Endothelial cell of umbilical vein (primary cell): ENCODE measurements around the gene COPS2. TPM values are rescaled to one million over a fixed set of nuclear protein-coding genes. Genes with fewer than 3 reads are reported as not detected.

Experiments used
- BruUV-seq: library from RNA; stranded (reverse); fragments of 400-500 nt; replicated peaks from 2 replicates; lab custom pipeline; 2021; lab: Mats Ljungman, UMichigan
- CTCF ChIA-PET: fragments of 300-600, 350-600 bp; sonication (Branson Sonifier 250); formaldehyde crosslinking; loops from one replicate; lab custom pipeline; 2021; ENCODE audit warnings: antibody characterized with exemption, inconsistent platforms; lab: Charles Lee
- POLR2A ChIA-PET: fragments of 300-600, 350-600 bp; sonication (Branson Sonifier 250); formaldehyde crosslinking; loops from one replicate; lab custom pipeline; 2021; ENCODE audit warnings: antibody characterized with exemption, inconsistent platforms; lab: Charles Lee
- DNase-seq: peaks from one replicate; pipeline ENCODE4 v3.0.0-alpha.2; 2011; ENCODE audit warnings: low read depth, low spot score
- FAIRE-seq: peaks from 2 replicates; lab custom pipeline; 2011; peaks lifted over from hg19 to GRCh38; lab: Jason Lieb, UNC
- H2AFZ ChIP-seq: 2 replicates; pipeline ENCODE4 v1.6.0; 2012; ENCODE audit warnings: low read depth, low read length, control low read depth, inconsistent platforms
- H3K27ac ChIP-seq: 2 replicates; pipeline ENCODE4 v1.5.1; 2011; ENCODE audit warnings: low read depth, mild to moderate bottlenecking, control low read depth, low read length, moderate library complexity; ENCODE audit not compliant: insufficient read depth
- H3K27me3 ChIP-seq, 2 experiments: 2 replicates each; pipeline versions ENCODE4 v1.6.0 to v1.6.1; 2011; ENCODE audit warnings: low read length in 2 of 2, mixed read lengths in 1 of 2; ENCODE audit not compliant: control insufficient read depth in 2 of 2, insufficient read depth in 2 of 2
- H3K36me3 ChIP-seq, 2 experiments: 2 replicates in 1 of 2; 3 replicates in 1 of 2; pipeline ENCODE4 v1.5.1; 2011; ENCODE audit warnings: low read length in 2 of 2, mild to moderate bottlenecking in 1 of 2, moderate library complexity in 1 of 2; ENCODE audit not compliant: control insufficient read depth in 2 of 2, insufficient read depth in 2 of 2; ENCODE audit errors: extremely low read depth in 1 of 2
- H3K4me1 ChIP-seq: 3 replicates; pipeline ENCODE4 v1.5.1; 2011; ENCODE audit warnings: mild to moderate bottlenecking, low read length; ENCODE audit not compliant: control insufficient read depth, insufficient read depth; ENCODE audit errors: extremely low read depth
- H3K4me2 ChIP-seq: 2 replicates; pipeline ENCODE4 v1.6.1; 2011; ENCODE audit warnings: low read length, control low read depth, mixed read lengths; ENCODE audit not compliant: insufficient read depth
- H3K4me3 ChIP-seq, 3 experiments: fragments of 200-600 bp in 1 of 3; sonication (generic), shearing (Covaris generic) in 1 of 3; replicated peaks in 1 of 3; 2 replicates each; pipeline ENCODE4 v1.5.1; 2011 to 2016; ENCODE audit warnings: control low read depth in 3 of 3, low read length in 3 of 3, mild to moderate bottlenecking in 2 of 3, inconsistent platforms in 1 of 3, low read depth in 1 of 3, moderate library complexity in 1 of 3; ENCODE audit not compliant: insufficient read depth in 1 of 3
- H3K79me2 ChIP-seq: 2 replicates; pipeline ENCODE4 v1.6.0; 2012; ENCODE audit warnings: low read length, inconsistent platforms; ENCODE audit not compliant: control insufficient read depth, insufficient read depth
- H3K9ac ChIP-seq: replicated peaks from 2 replicates; pipeline ENCODE3; 2011; ENCODE audit warnings: low read length, control low read depth; ENCODE audit not compliant: insufficient read depth; ENCODE audit errors: extremely low read depth
- H3K9me1 ChIP-seq: replicated peaks from 3 replicates; pipeline ENCODE4 v1.6.0; 2011; ENCODE audit warnings: mild to moderate bottlenecking, low read length; ENCODE audit not compliant: control insufficient read depth, insufficient read depth; ENCODE audit errors: extremely low read depth
- H3K9me3 ChIP-seq: replicated peaks from 2 replicates; pipeline ENCODE4 v1.5.1; 2012; ENCODE audit warnings: low read length, inconsistent platforms; ENCODE audit not compliant: control insufficient read depth, insufficient read depth
- H4K20me1 ChIP-seq: replicated peaks from 2 replicates; pipeline ENCODE3; 2011; ENCODE audit warnings: mild to moderate bottlenecking, low read length; ENCODE audit not compliant: control insufficient read depth, insufficient read depth; ENCODE audit errors: extremely low read depth
- CTCF ChIP-seq, 2 donors: IDR thresholded peaks; 1 replicate in 1 of 2; 2 replicates in 1 of 2; pipeline ENCODE4 v1.5.1; 2011; ENCODE audit warnings: low read length in 2 of 2, mild to moderate bottlenecking in 2 of 2, moderate library complexity in 2 of 2, control low read depth in 1 of 2, inconsistent platforms in 1 of 2, low read depth in 1 of 2; ENCODE audit not compliant: insufficient read depth in 1 of 2; ENCODE audit errors: extremely low read depth in 1 of 2
- EZH2 ChIP-seq: IDR thresholded peaks from 2 replicates; pipeline ENCODE4 v1.6.1; 2012; ENCODE audit warnings: borderline replicate concordance, low read depth, mild to moderate bottlenecking, moderate library complexity, low read length, inconsistent platforms; ENCODE audit not compliant: severe bottlenecking
- FOS ChIP-seq: IDR thresholded peaks from 2 replicates; pipeline ENCODE4 v1.6.1; 2011; ENCODE audit warnings: mild to moderate bottlenecking, low read length, moderate library complexity, borderline replicate concordance; ENCODE audit not compliant: insufficient read depth
- GATA2 ChIP-seq: IDR thresholded peaks from 2 replicates; pipeline ENCODE4 v1.7.0; 2011; ENCODE audit warnings: low read depth, mild to moderate bottlenecking, moderate library complexity, mixed read lengths, low read length; ENCODE audit not compliant: insufficient read length, insufficient read depth
- JUN ChIP-seq: IDR thresholded peaks from 2 replicates; pipeline ENCODE4 v1.6.1; 2011; ENCODE audit warnings: borderline replicate concordance, low read depth; ENCODE audit not compliant: insufficient read length, insufficient read depth
- MAX ChIP-seq: IDR thresholded peaks from 2 replicates; pipeline ENCODE4 v1.6.1; 2011; ENCODE audit not compliant: insufficient read depth, insufficient read length
- MYC ChIP-seq: IDR thresholded peaks from one replicate; pipeline ENCODE4 v1.6.1; 2011; ENCODE audit warnings: mild to moderate bottlenecking, low read depth, low read length
- POLR2A ChIP-seq: IDR thresholded peaks from 2 replicates; pipeline ENCODE4 v1.6.1; 2012; ENCODE audit warnings: low read depth, mild to moderate bottlenecking, control low read depth, low read length
- POLR2AphosphoS5 ChIP-seq: IDR thresholded peaks from 2 replicates; pipeline ENCODE4 v1.6.1; 2012; ENCODE audit warnings: low read depth, mild to moderate bottlenecking, control low read depth, low read length, moderate library complexity; ENCODE audit not compliant: insufficient read depth
- dilution Hi-C: fragments of 300-500 bp; cut with MboI; formaldehyde crosslinking; loops from one replicate; pipeline ENCODE4 v1.15.0; 2019; ENCODE audit warnings: low sequenced_read_pairs; ENCODE audit not compliant: extremely low pct_ligation_motif_present
- intact Hi-C: fragments of 100-400 bp; cut with micrococcal nuclease; formaldehyde crosslinking; loops from one replicate; pipeline ENCODE4 v1.10.0; 2022
- polyA plus RNA-seq, 4 experiments: library from polyadenylated mRNA; depleted of rRNA in 3 of 4; stranded (reverse) in 3 of 4; unstranded in 1 of 4; fragments of >200 nt; gene quantifications; 2 replicates each; pipeline versions ENCODE4 v1.2.1 to v1.2.3, GENCODE V29; 2011 to 2012; ENCODE audit warnings: missing spikeins in 1 of 4
- total RNA-seq: library from RNA; stranded (reverse); gene quantifications from 2 replicates; pipeline ENCODE4 v1.2.3, GENCODE V29; 2021

Gene COPS2
- total and polyA plus RNA-seq, 2 donors (not counting 3 experiments of a cell fraction or from before 2014, with no cell fraction given) = 20.2 to 79.3 TPM

DNA sequence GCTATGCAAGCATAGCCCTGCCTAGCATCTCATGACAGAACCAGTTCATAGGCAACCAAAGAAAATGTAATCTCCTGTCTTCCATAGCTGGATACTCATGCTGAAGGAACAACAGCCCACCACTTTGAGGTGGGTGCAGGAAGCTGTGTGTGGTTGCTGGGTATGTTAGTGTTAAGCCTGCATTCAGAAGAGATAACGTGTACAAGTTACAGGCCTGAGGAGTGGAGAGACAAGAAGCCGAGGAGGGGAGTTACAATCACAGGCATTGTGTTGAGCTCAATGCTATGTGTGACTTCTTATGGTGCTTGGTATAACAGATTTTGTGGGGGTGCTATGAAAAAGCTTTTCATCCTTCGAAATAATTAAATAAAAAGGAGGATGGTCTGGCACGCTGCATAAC, 66.4 kb downstream of the COPS2 start:
- CTCF ChIA-PET = interaction anchor here (0.8 kb wide), 1 partner anchor 30 kb away, joined by 3 read pairs; no protein-coding TSS in a partner anchor
- H3K4me1 ChIP-seq = no peaks in the 10 kb centered on the region
- H2AFZ ChIP-seq = no peak overlapping the region
- FAIRE-seq (no peak), DNase-seq (no peak)
- H4K20me1 ChIP-seq = no peaks in the 10 kb centered on the region
- TF ChIP-seq EZH2 (no peak), POLR2A (no peak), MYC (no peak), POLR2AphosphoS5 (no peak), MAX (no peak), JUN (no peak), GATA2 (no peak), CTCF (IDR thresholded peaks at IDR 0.05; ENCODE audit: extremely low read depth in 1 of 2, insufficient read depth in 1 of 2, low read depth in 1 of 2, low read length in 2 of 2) (no peak), FOS (no peak)
- POLR2A ChIA-PET = no interaction called here
- H3K4me3 ChIP-seq = no peak overlapping the region
- dilution Hi-C loops = no loop called here
- no peaks in the 10 kb centered on the region for H3K27me3 ChIP-seq
- no peak overlapping the region for H3K27ac ChIP-seq
- H3K9me3 ChIP-seq = no peaks in the 10 kb centered on the region
- H3K9ac ChIP-seq = no peak overlapping the region
- intact Hi-C loops = no loop called here
- no peaks in the 10 kb centered on the region for H3K36me3 ChIP-seq
- no peak overlapping the region for H3K4me2 ChIP-seq
- no peaks in the 10 kb centered on the region for H3K9me1 ChIP-seq
- no TSS peak for BruUV-seq
- no peaks in the 10 kb centered on the region for H3K79me2 ChIP-seq
